Neural crest cell (in vitro differentiated cells): ENCODE measurements around the gene TYMS. TPM values are rescaled to one million over a fixed set of nuclear protein-coding genes. Genes with fewer than 3 reads are reported as not detected.

Experiments
- DNase-seq: peaks from one replicate; pipeline ENCODE4 v3.0.0; 2021; ENCODE audit warnings: low read depth, mixed read lengths, low spot score
- H3K27ac Mint-ChIP-seq: one replicate; pipeline ENCODE4 v1.8.0; 2021; ENCODE audit warnings: mild to moderate bottlenecking, mixed read lengths; ENCODE audit not compliant: unreplicated experiment
- H3K27me3 Mint-ChIP-seq: 2 replicates; pipeline ENCODE4 v1.8.0; 2021; ENCODE audit warnings: low read depth, mild to moderate bottlenecking, mixed read lengths
- H3K36me3 Mint-ChIP-seq: 2 replicates; pipeline ENCODE4 v1.8.0; 2021; ENCODE audit warnings: low read depth, mild to moderate bottlenecking, mixed read lengths
- H3K4me1 Mint-ChIP-seq: 2 replicates; pipeline ENCODE4 v1.8.0; 2021; ENCODE audit warnings: mixed read lengths
- H3K4me3 Mint-ChIP-seq: one replicate; pipeline ENCODE4 v1.8.0; 2021; ENCODE audit warnings: mild to moderate bottlenecking, mixed read lengths
- H3K9me3 Mint-ChIP-seq: 2 replicates; pipeline ENCODE4 v1.8.0; 2021; ENCODE audit warnings: mixed read lengths
- total RNA-seq: library from RNA; stranded (reverse); gene quantifications from 2 replicates; pipeline ENCODE4 v1.2.1, GENCODE V29; 2021
- TF ChIP-seq, protein P1 (sequence below): fragments of 200-600 bp; sonication (generic); conservative IDR thresholded peaks from 2 replicates; pipeline ENCODE4 v1.5.0; 2021; ENCODE audit warnings: antibody characterized with exemption, mild to moderate bottlenecking

The TYMS gene
- total RNA-seq, 1 donor from 2014 or later, result 268 TPM

DNA sequence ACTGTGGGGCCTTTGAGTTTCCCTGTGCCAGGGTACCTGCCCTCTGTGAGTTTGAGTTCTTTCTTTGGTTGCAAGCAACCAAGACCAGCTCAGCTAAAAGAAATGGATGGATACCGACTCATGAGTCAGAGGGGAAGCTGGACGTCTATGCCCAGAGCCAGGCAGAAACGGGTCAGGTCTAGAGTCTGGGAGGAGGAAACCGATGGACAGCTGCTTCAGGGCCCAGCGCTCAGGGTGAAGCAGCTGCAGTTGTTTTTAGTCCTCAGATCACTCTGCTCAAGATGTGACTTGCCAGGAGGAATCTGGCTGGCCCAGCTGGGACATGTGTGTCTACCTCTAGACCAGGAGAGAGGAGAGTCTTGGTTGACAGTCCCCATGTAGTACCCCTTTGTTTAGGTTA lies 10.1 kb upstream of the TYMS start:
- Mint-ChIP-seq H3K9me3 (peaks cover 5% of the 10 kb centered on the region), H3K4me3 (no peak overlapping the region), H3K27me3 (no peaks in the 10 kb centered on the region), H3K27ac (no peak overlapping the region), H3K4me1 (peaks cover 21% of the 10 kb centered on the region), H3K36me3 (peaks cover 5% of the 10 kb centered on the region)
- no peak for DNase-seq
- TF ChIP-seq, protein P1, sequence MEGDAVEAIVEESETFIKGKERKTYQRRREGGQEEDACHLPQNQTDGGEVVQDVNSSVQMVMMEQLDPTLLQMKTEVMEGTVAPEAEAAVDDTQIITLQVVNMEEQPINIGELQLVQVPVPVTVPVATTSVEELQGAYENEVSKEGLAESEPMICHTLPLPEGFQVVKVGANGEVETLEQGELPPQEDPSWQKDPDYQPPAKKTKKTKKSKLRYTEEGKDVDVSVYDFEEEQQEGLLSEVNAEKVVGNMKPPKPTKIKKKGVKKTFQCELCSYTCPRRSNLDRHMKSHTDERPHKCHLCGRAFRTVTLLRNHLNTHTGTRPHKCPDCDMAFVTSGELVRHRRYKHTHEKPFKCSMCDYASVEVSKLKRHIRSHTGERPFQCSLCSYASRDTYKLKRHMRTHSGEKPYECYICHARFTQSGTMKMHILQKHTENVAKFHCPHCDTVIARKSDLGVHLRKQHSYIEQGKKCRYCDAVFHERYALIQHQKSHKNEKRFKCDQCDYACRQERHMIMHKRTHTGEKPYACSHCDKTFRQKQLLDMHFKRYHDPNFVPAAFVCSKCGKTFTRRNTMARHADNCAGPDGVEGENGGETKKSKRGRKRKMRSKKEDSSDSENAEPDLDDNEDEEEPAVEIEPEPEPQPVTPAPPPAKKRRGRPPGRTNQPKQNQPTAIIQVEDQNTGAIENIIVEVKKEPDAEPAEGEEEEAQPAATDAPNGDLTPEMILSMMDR, result no peak

DNA sequence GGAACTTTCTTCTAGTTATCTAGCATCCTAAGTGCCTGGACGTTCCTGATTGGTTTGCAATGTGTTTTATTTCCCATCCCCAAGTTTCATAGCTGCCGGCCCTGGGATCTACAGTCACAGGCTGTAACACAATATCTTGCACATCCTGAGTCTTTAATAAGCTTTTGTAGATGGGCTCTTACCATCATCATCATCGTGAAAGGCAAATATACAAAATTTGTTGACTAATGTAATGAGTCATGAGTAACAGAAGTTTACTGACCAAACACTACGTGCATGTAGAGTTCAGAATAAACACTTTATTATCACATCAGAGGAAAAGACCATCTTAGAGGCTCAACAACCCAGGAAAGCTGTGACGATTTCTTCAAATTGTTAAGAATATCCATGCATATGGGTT lies 8.1 kb upstream of the TYMS start:
- Mint-ChIP-seq H3K27me3 (no peaks in the 10 kb centered on the region), H3K36me3 (peaks cover 5% of the 10 kb centered on the region), H3K4me1 (peaks cover 17% of the 10 kb centered on the region), H3K4me3 (no peak overlapping the region), H3K9me3 (peaks cover 4% of the 10 kb centered on the region), H3K27ac (no peak overlapping the region)
- no peak for DNase-seq
- TF ChIP-seq, protein P1, result no peak

DNA sequence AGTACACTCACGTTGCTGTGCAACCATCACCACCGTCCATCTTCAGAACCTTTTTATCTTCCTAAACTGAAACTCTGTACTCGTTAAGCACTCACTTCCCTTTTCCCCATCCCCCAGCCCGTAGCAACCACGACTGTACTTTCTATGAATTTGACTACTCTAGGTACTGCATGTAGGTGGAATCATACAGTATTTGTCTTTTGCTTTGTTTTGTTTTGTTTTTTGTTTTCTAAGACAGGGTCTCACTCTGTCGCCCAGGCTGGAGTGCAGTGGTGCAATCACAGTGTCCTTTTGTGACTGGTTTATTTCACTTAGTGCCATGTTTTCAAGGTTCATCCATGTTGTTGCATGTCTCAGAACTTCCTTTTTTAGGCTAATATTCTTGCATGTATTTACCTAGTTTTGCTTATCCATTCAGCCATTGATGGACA lies 7.0 kb upstream of the TYMS start:
- Mint-ChIP-seq H3K9me3 (no peaks in the 10 kb centered on the region), H3K4me1 (peaks cover 13% of the 10 kb centered on the region), H3K4me3 (no peak overlapping the region), H3K36me3 (peaks cover 3% of the 10 kb centered on the region), H3K27ac (no peak overlapping the region), H3K27me3 (no peaks in the 10 kb centered on the region)
- no peak for DNase-seq
- TF ChIP-seq, protein P1, result no peak

DNA sequence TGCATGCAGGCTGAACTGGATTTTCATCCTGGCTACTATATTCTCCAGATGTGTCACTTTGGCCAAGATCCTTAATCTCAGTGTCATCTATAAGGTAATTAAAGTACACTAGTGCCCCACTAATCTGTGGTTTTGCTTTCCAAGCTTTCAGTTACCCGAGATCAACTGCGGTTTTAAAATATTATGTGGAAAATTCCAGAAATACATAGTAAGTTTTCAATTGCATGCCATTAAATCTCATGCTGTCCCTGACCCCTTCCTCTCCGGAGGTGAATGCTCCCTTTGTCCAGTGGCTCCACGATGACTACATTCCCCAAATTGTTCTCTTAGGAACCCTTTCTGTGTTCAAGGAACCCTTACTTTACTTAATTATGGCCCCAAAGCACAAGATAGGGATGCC lies 5.3 kb upstream of the TYMS start:
- Mint-ChIP-seq H3K4me3 (no peak overlapping the region), H3K27ac (no peak overlapping the region), H3K36me3 (peaks cover 7% of the 10 kb centered on the region), H3K27me3 (no peaks in the 10 kb centered on the region), H3K9me3 (no peaks in the 10 kb centered on the region), H3K4me1 (peaks cover 17% of the 10 kb centered on the region)
- TF ChIP-seq, protein P1, result no peak
- DNase-seq, result no peak

DNA sequence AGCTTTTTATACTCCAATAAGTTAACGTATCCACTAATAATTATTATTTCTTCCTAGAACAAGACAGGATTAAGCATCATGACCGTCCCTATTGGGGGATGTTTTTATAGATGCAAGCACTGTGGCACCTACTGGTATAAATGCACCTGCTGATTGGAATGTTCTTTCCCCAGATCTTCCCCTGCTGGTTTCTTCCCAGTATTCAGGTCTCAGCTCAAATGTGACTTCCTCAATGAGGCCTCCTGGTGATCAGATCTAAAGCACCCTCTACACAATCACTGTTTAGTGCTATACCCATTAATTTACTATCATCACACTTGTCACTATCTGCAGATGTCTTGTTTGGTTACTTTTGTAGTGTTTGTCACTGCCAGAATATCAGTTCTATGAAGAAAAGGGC lies 3.9 kb upstream of the TYMS start:
- H3K4me1 Mint-ChIP-seq, result peaks cover 22% of the 10 kb centered on the region
- DNase-seq, result no peak
- no peaks in the 10 kb centered on the region for H3K9me3 Mint-ChIP-seq
- peak overlapping the region; percentile 56 for H3K4me3 Mint-ChIP-seq
- TF ChIP-seq, protein P1, result no peak
- no peak overlapping the region for H3K27ac Mint-ChIP-seq
- no peaks in the 10 kb centered on the region for H3K27me3 Mint-ChIP-seq
- peaks cover 9% of the 10 kb centered on the region for H3K36me3 Mint-ChIP-seq

DNA sequence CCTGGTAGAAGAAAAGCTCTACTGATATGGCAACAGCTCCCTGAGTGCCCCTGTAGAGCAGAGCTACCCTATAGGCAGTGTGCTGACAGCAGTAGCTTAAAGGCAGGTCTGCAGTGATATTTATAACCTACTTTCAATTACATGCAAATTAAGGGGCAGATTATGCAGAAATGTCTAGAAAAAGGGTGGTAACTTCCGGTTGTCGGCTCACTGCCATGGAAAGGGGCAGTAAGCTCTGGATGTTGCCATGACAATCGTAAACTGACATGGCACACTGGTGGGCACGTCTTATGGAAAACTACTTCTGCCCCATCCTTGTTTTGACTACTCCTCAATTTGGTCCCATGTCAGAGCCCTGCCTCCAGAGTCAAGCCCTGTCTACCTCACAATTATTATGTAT lies 2.9 kb upstream of the TYMS start:
- H3K27me3 Mint-ChIP-seq, result no peaks in the 10 kb centered on the region
- peaks cover 33% of the 10 kb centered on the region for H3K4me1 Mint-ChIP-seq
- H3K27ac Mint-ChIP-seq, result peak overlapping the region; percentile 43
- peaks cover 20% of the 10 kb centered on the region for H3K36me3 Mint-ChIP-seq
- DNase-seq, result no peak
- H3K4me3 Mint-ChIP-seq, result peak overlapping the region; percentile 56
- TF ChIP-seq, protein P1, result no peak
- no peaks in the 10 kb centered on the region for H3K9me3 Mint-ChIP-seq
